GM18519 (cell line): ENCODE data around the gene NUP210L.

Experiments
- ATAC-seq: cut with Tn5 transposase; IDR thresholded peaks from one replicate; pipeline ENCODE4 v1.9.1; 2021; ENCODE audit warnings: mild to moderate bottlenecking, moderate library complexity; ENCODE audit not compliant: unreplicated experiment, low FRiP score

The NUP210L gene

DNA sequence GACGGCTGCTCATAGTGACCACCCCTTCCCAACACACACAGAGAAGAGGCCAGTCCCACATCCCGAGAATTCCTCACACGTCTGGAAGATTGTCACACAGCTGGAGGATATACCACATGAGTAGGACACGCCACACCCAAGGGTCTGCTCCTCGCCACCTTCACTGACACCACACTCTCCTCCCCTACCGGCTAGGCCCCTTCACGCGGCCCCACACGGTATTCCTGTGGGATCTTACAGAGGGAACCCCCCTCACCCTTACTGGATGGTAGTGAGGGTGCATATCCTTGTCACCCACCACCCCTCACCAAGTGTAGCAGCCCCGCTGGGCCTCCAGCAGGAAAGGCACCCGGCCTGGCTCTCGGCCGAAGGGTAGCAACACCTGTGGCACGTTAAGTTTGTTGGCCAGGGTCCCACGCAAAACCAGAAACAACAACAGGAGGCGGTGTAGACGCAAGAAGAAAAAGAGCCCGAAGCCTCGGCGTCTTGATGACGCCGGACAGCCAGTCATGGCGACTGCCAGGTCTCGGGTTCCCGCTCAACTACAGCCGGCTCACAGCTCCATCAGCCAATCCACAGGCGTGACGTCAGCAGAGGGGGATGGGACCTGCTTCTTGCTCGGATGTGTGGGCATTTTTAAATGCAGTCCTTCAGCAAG is at the start of gene NUP210L:
TSS of gene NUP210L (minus strand) at position 540 of the 658 bp plus-strand sequence.
- no peak for ATAC-seq

- no peak for ATAC-seq
Measured at GRCh38 chr1:154199563-154199879, 44.6 kb upstream of the NUP210L start.

- no peak for ATAC-seq
Measured at GRCh38 chr1:154198756-154199562, 44.1 kb upstream of the NUP210L start.

DNA sequence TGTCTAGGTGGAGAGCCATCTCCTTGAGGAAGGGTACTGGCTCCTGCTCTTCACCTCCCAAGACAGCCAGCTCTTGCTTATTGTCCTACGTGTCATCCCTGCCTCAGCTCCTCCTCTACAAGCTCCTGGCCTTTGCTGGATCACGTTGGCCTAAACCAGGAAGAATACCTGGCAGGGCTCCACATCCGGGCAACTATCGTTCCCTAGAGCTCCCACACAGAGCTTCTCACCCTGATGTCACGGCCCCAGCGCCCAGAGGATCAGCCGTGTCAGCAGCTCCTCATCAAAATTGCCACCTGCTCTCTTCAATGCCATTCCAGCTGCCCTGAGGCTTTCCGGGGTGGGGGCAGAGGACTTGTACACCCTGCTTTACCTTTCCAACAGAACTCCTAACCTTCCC is 38.9 kb upstream of the NUP210L start:
- ATAC-seq = no peak

DNA sequence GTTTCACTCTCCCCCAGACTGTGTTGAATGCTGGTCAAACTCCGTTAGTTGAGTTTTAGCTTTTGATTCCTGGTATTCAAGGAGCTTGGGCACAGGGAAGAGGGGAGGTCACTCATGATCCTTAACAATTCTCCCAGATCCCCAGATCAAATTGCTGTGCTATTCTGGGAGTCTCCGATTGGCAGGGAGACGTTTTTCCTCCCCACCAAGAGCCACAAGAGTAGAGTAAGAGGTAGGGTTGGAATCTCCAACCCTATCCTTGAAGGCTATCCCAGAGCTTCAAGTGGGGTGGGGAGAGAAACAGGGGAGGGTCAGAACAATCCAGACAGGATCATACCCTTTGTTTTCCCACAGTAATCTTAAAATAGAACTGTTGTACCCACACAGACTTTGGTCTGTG is 37.6 kb upstream of the NUP210L start:
- ATAC-seq = no peak

GRCh38 chr1:154191990-154192461 is 37.2 kb upstream of the NUP210L start, which contains the start of gene TPM3:
Gene TPM3 (minus strand): TSS chr1:154192100. CDS start chr1:154192018, 82 bp downstream.
- no peak for ATAC-seq

DNA sequence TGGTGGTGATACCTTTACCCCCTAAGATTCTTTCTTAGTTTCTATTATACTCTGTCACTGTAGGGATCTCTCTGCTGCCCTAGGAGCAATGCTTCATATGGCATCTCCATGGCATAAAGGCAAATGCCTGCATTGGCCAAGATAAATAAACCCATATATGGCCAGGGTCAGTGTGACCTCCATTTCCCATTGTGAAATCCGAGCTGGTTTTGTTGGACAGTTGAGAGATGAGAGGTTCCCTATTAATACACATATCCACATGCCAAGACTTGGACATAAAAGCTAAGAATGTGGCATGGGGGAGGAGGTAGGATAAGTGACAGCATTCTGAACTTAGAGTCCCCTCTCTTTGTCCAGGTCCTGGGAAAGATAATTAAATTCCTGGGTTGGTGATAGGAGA is 35.7 kb upstream of the NUP210L start:
- ATAC-seq = no peak

- ATAC-seq = no peak
Measured at GRCh38 chr1:154186852-154187501, 32.1 kb upstream of the NUP210L start.

DNA sequence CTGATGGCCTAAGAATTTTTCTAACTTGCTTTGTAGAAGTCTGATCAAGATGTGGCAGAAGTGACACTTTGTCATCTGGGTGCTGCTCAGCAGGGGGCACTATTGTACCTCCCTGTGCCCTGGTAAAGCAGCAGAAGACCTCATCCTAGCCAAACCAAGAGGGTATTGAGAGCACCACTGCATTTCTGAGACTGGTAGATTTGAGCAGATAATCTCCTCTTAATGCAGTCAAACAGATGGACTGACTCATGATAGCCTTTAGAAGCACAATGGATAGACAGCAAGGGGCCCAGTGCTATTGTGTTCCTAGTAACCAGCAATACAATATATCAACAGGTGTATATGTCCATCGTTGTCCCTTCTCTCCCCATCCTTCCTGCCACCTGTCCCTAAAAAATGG is 31.3 kb upstream of the NUP210L start:
- no peak for ATAC-seq

DNA sequence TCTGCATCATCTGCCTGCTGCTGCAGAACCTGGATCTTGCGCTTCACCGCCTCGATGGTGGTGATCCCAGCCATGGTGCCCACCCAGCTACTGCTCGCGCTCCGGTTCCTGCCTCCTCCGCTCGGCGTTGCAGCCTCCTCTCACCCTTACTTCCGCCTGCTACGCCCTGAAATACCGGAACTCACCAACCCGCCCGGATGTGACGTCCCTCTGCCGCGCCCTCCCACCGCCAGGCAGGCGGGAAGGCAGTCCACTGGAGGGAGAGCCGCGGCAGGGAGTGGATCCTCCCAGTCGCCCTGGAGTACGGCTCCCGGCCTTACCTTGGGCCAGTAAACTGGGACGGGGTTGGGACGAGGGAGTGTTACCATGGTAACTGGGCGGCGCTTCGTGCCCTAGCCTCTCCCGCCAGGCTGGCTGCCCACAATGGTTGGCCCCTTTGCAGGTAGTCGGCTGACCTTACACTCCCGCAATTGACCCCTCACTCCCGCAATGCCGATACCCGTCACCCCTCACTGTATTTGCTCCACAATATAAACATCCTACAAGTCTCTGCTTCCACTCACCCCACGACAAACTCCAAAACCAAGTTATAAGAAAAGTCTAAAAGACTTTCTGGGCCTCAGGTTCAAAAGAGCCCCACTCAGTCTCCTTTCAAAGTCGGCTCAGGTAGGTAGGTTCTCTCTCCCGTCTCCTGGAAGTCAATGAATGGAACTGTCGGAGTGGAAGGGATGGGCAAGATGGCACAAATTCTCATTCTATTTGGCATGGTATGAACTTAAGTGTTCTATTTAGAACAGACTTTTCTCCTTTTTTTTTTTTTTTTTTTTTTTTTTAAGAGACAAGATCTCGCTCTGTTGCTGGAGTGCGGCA is 28.4 kb upstream of the NUP210L start:
- ATAC-seq = peak; percentile 37

DNA sequence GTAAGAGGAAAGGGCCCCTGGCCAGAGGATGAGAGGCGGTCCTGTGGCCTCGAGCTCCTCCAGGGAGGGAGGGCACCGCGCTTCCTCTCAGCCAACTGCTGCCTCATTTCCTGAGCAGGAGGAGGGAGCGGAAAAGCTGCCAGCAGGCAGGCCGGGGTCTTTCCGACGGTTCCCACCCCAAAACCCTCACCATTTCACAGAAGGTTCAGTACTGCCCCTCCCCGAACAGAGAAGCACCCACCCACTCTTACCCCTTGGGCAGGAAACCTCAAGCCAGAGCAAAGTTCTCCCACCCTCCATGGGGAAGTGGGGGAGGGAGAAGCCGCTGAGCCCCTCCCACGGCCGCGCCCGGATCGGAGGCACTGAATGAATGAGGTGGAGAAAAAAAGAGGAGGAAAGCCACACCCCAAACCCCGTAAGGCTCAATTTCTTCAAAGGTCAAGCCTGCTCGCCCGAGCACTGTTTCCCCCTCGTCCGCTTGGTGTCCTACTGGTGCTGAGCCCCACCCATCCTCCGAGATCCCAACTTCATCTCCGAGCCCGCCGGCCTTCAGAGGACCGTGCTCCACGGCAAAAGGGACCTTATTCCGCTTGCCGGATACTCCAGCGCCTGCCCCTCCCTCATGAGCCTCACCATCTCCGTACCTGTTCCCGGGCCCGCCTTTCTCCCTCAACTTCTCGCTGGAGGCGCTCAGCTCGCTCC is 27.6 kb upstream of the NUP210L start:
- ATAC-seq = no peak

DNA sequence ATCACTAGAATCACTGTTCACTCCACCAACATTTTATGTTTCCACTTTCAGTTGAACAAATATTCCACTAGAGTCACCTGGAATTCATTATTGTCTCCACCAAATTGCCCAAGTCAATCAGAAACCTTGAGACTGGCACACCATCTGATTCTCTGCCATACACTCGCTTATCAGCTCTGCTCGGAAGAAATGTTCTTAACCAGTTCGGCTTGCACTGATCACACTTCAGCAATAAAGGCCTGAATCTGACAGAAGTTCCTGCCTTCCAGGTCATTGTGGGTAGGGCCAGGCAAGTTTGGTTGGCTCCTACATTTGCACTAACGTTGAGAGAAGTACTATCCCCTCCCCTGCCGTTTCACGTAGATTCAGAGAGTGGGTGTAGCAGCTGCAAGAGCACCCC is 27.1 kb upstream of the NUP210L start:
- no peak for ATAC-seq

- ATAC-seq = no peak
Measured at GRCh38 chr1:154179946-154180687, 25.2 kb upstream of the NUP210L start.

GRCh38 chr1:154178911-154179811 is 24.3 kb upstream of the NUP210L start:
- ATAC-seq = no peak

DNA sequence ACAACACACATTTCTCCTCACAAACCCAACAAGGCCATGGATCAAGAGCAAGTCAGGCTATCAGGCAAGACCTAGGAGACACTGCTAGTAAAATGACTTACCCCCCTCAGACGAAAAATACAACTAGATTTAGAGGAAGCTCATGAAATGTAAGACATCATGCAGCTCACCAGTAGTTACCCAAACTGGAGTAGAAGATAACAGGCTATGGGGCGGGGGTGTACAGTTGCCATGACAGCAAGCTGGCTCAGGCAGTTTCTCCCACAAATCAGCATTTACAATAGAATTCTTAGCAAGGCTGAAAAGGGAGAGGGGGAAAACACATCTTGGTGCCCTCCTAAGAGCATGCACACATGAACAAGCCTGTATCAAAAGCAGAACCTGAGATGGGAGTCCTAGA is 23.1 kb upstream of the NUP210L start:
- no peak for ATAC-seq

- no peak for ATAC-seq
Measured at GRCh38 chr1:154176337-154176736, 21.5 kb upstream of the NUP210L start.

DNA sequence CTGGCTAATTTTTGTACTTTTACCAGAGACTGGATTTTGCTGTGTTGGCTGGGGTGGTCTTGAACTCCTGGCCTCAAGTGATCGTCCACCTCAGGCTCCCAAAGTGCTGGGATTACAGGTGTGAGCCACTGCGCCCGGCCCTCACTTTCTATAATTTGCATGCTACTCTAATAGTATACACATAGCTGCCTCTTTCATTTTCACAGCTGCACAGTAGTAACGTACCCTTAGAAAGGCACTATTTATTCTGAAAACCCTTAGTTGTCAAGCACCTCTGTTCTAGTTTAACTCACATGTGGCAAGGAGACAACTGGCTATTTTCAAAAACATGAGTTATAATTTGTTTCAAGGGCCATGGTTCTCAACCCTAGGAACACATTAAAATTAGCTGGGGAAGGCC is 19.8 kb upstream of the NUP210L start:
- ATAC-seq = no peak

GRCh38 chr1:154171880-154172279 is 17.0 kb upstream of the NUP210L start:
- no peak for ATAC-seq
